WTC11 (cell line): Measurements from ENCODE around the gene CAMTA1. TPM values are rescaled to one million over a fixed set of nuclear protein-coding genes. Genes with fewer than 3 reads are reported as not detected.

Experiments
- ATAC-seq: fragments of 200-7000 bp; cut with Tn5 transposase; 2 replicates; pipeline ENCODE4 v1.10.0; 2021; ENCODE audit warnings: mild to moderate bottlenecking, moderate library complexity
- CTCF ChIA-PET: fragments of 300-600 bp; sonication (Branson Sonifier 250); formaldehyde crosslinking; loops from one replicate; lab custom pipeline; 2021; ENCODE audit warnings: antibody characterized with exemption; lab: Charles Lee
- POLR2A ChIA-PET: fragments of 350-600 bp; sonication (Branson Sonifier 250); formaldehyde crosslinking; loops from one replicate; lab custom pipeline; 2021; ENCODE audit warnings: antibody characterized with exemption; lab: Charles Lee
- DNase-seq: peaks from one replicate; pipeline ENCODE4 v3.0.0; 2021; ENCODE audit warnings: low spot score
- H3K27ac Mint-ChIP-seq: 2 replicates; pipeline ENCODE4 v1.8.0; 2021; ENCODE audit warnings: mixed read lengths
- H3K27me3 Mint-ChIP-seq: 2 replicates; pipeline ENCODE4 v1.8.0; 2021; ENCODE audit warnings: low read depth, mild to moderate bottlenecking, moderate library complexity, mixed read lengths
- H3K36me3 Mint-ChIP-seq: 2 replicates; pipeline ENCODE4 v1.8.0; 2021; ENCODE audit warnings: mixed read lengths
- H3K4me1 Mint-ChIP-seq: 2 replicates; pipeline ENCODE4 v1.8.0; 2022; ENCODE audit warnings: mixed read lengths
- H3K4me3 Mint-ChIP-seq: 2 replicates; pipeline ENCODE4 v1.8.0; 2021; ENCODE audit warnings: mild to moderate bottlenecking, moderate library complexity, mixed read lengths
- H3K9me3 Mint-ChIP-seq: 2 replicates; pipeline ENCODE4 v1.8.0; 2021; ENCODE audit warnings: mixed read lengths
- CREM ChIP-seq: sonication (generic); formaldehyde crosslinking; IDR thresholded peaks from 2 replicates; pipeline ENCODE4 v1.8.1; 2022; ENCODE audit warnings: mild to moderate bottlenecking, missing genetic modification reagents, moderate library complexity
- GTF2I ChIP-seq: fragments of 250-450 bp; sonication (Bioruptor Pico); conservative IDR thresholded peaks from 2 replicates; pipeline ENCODE4 v1.4.0; 2021; ENCODE audit warnings: mild to moderate bottlenecking
- NFATC4 ChIP-seq: fragments of 250-450 bp; sonication (Bioruptor Pico); IDR thresholded peaks from 2 replicates; pipeline ENCODE4 v1.9.0; 2021; ENCODE audit warnings: mild to moderate bottlenecking
- NFYB ChIP-seq: sonication (generic); formaldehyde crosslinking; conservative IDR thresholded peaks from 2 replicates; pipeline ENCODE4 v1.8.0; 2022; ENCODE audit warnings: low read depth, missing genetic modification reagents
- NR3C1 ChIP-seq: sonication (generic); formaldehyde crosslinking; conservative IDR thresholded peaks from 2 replicates; pipeline ENCODE4 v1.8.1; 2023; ENCODE audit warnings: low read depth, mild to moderate bottlenecking, missing genetic modification reagents
- RORB ChIP-seq: fragments of 250-450 bp; sonication (Bioruptor Pico); IDR thresholded peaks from 2 replicates; pipeline ENCODE4 v1.9.0; 2021; ENCODE audit warnings: mild to moderate bottlenecking
- SMAD4 ChIP-seq: sonication (generic); formaldehyde crosslinking; IDR thresholded peaks from 2 replicates; pipeline ENCODE4 v1.8.0; 2022; ENCODE audit warnings: mild to moderate bottlenecking, missing genetic modification reagents
- TP53 ChIP-seq: sonication (generic); formaldehyde crosslinking; IDR thresholded peaks from 2 replicates; pipeline ENCODE4 v1.8.1; 2023; ENCODE audit warnings: mild to moderate bottlenecking, missing genetic modification reagents
- ZNF121 ChIP-seq: sonication (generic); formaldehyde crosslinking; IDR thresholded peaks from 2 replicates; pipeline ENCODE4 v1.8.0; 2023; ENCODE audit warnings: missing genetic modification reagents
- ZNF138 ChIP-seq: sonication (generic); formaldehyde crosslinking; conservative IDR thresholded peaks from 2 replicates; pipeline ENCODE4 v1.8.1; 2022; ENCODE audit warnings: mild to moderate bottlenecking, moderate library complexity, missing genetic modification reagents
- ZNF396 ChIP-seq: fragments of 250-450 bp; sonication (Bioruptor Pico); IDR thresholded peaks from 2 replicates; pipeline ENCODE4 v1.8.0; 2021; ENCODE audit warnings: mild to moderate bottlenecking, moderate library complexity, borderline replicate concordance
- total RNA-seq: library from RNA; stranded (reverse); gene quantifications from 3 replicates; pipeline ENCODE4 v1.2.3, GENCODE V29; 2021
- TF ChIP-seq, protein P1 (sequence below): sonication (generic); formaldehyde crosslinking; IDR thresholded peaks from 2 replicates; pipeline ENCODE4 v1.8.0; 2023; ENCODE audit warnings: missing genetic modification reagents
- TF ChIP-seq, protein P2 (sequence below): sonication (generic); formaldehyde crosslinking; IDR thresholded peaks from 2 replicates; pipeline ENCODE4 v1.8.0; 2023; ENCODE audit warnings: mild to moderate bottlenecking, missing genetic modification reagents
- TF ChIP-seq, protein P3 (sequence below): sonication (generic); formaldehyde crosslinking; IDR thresholded peaks from 2 replicates; pipeline ENCODE4 v1.8.0; 2022; ENCODE audit warnings: mild to moderate bottlenecking, missing genetic modification reagents
- TF ChIP-seq, protein P4 (sequence below): fragments of 250-450 bp; sonication (Bioruptor Pico); IDR thresholded peaks from 2 replicates; pipeline ENCODE4 v1.9.0; 2021; ENCODE audit warnings: mild to moderate bottlenecking
- TF ChIP-seq, protein P5 (sequence below): sonication (generic); formaldehyde crosslinking; IDR thresholded peaks from 2 replicates; pipeline ENCODE4 v1.8.0; 2022; ENCODE audit warnings: mild to moderate bottlenecking, missing genetic modification reagents

CAMTA1 gene
- total RNA-seq, 1 experiment from 2014 or later, result 86.4 TPM

DNA sequence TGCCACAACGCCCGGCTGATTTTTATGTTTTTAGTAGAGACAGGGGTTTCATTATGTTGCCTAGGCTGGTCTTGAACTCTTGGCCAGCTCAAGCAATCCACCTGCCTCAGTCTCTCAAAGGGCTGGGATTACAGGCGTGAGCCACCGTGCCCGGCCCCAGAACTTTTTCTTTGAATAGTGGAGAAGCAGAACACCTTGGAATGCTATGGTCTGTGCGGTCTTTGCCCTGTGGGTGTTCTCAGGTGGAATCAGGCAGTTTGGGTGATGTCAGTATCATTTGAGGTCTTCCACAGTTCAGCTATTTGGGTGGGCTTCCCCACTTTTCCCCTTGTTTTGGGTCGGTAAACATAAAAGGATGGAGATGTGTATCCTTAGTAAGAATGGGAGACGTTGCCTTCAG, 17.6 kb downstream of the CAMTA1 start (continued):
- no peak for TF ChIP-seq RORB (CRISPR knock-in tag)
- TF ChIP-seq, all 79 proteins: peak for 0

DNA sequence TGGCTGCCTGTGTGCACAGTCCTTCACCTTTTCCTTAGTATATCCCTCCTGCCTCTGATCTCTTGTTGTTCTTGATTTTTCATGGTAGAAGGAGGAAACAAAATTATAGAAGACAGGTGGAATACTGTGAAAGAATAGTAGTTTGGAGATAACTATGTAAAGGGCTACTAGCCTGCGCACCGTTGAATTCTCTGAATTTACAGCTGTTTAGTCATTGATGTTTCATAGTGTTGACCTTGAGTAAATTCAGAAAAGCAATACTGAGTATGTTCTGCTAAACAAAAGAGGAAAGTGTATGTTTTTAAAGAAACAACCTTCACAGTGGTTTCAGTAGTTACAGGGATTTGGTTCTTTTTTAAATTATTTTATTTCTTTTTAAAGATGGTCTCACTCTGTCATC, 18.1 kb downstream of the CAMTA1 start:
- Mint-ChIP-seq H3K9me3 (no peaks in the 10 kb centered on the region), H3K27ac (peak overlapping the region; percentile 57), H3K4me3 (no peak overlapping the region)
- POLR2A ChIA-PET, result no interaction called here
- CTCF ChIA-PET, result interaction anchor here (0.6 to 1.4 kb wide), 4 partner anchors 88 to 597 kb away, joined by 3 to 4 read pairs (median 3); no protein-coding TSS in a partner anchor
- ATAC-seq, result no peak
- TF ChIP-seq TP53 (no peak), ZNF396 (CRISPR knock-in tag) (no peak), NFYB (CRISPR knock-in tag) (no peak), NFATC4 (CRISPR knock-in tag) (no peak), SMAD4 (CRISPR knock-in tag) (no peak), GTF2I (no peak), ZNF138 (no peak), NR3C1 (CRISPR knock-in tag) (no peak), ZNF121 (CRISPR knock-in tag) (no peak)
- TF ChIP-seq, protein P1, sequence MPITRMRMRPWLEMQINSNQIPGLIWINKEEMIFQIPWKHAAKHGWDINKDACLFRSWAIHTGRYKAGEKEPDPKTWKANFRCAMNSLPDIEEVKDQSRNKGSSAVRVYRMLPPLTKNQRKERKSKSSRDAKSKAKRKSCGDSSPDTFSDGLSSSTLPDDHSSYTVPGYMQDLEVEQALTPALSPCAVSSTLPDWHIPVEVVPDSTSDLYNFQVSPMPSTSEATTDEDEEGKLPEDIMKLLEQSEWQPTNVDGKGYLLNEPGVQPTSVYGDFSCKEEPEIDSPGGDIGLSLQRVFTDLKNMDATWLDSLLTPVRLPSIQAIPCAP (CRISPR knock-in tag), result no peak
- TF ChIP-seq, protein P2, sequence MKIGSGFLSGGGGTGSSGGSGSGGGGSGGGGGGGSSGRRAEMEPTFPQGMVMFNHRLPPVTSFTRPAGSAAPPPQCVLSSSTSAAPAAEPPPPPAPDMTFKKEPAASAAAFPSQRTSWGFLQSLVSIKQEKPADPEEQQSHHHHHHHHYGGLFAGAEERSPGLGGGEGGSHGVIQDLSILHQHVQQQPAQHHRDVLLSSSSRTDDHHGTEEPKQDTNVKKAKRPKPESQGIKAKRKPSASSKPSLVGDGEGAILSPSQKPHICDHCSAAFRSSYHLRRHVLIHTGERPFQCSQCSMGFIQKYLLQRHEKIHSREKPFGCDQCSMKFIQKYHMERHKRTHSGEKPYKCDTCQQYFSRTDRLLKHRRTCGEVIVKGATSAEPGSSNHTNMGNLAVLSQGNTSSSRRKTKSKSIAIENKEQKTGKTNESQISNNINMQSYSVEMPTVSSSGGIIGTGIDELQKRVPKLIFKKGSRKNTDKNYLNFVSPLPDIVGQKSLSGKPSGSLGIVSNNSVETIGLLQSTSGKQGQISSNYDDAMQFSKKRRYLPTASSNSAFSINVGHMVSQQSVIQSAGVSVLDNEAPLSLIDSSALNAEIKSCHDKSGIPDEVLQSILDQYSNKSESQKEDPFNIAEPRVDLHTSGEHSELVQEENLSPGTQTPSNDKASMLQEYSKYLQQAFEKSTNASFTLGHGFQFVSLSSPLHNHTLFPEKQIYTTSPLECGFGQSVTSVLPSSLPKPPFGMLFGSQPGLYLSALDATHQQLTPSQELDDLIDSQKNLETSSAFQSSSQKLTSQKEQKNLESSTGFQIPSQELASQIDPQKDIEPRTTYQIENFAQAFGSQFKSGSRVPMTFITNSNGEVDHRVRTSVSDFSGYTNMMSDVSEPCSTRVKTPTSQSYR (CRISPR knock-in tag), result no peak
- TF ChIP-seq, protein P3, sequence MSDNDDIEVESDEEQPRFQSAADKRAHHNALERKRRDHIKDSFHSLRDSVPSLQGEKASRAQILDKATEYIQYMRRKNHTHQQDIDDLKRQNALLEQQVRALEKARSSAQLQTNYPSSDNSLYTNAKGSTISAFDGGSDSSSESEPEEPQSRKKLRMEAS (CRISPR knock-in tag), result no peak
- TF ChIP-seq, protein P4, sequence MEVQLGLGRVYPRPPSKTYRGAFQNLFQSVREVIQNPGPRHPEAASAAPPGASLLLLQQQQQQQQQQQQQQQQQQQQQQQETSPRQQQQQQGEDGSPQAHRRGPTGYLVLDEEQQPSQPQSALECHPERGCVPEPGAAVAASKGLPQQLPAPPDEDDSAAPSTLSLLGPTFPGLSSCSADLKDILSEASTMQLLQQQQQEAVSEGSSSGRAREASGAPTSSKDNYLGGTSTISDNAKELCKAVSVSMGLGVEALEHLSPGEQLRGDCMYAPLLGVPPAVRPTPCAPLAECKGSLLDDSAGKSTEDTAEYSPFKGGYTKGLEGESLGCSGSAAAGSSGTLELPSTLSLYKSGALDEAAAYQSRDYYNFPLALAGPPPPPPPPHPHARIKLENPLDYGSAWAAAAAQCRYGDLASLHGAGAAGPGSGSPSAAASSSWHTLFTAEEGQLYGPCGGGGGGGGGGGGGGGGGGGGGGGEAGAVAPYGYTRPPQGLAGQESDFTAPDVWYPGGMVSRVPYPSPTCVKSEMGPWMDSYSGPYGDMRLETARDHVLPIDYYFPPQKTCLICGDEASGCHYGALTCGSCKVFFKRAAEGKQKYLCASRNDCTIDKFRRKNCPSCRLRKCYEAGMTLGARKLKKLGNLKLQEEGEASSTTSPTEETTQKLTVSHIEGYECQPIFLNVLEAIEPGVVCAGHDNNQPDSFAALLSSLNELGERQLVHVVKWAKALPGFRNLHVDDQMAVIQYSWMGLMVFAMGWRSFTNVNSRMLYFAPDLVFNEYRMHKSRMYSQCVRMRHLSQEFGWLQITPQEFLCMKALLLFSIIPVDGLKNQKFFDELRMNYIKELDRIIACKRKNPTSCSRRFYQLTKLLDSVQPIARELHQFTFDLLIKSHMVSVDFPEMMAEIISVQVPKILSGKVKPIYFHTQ, result no peak
- TF ChIP-seq, protein P5, sequence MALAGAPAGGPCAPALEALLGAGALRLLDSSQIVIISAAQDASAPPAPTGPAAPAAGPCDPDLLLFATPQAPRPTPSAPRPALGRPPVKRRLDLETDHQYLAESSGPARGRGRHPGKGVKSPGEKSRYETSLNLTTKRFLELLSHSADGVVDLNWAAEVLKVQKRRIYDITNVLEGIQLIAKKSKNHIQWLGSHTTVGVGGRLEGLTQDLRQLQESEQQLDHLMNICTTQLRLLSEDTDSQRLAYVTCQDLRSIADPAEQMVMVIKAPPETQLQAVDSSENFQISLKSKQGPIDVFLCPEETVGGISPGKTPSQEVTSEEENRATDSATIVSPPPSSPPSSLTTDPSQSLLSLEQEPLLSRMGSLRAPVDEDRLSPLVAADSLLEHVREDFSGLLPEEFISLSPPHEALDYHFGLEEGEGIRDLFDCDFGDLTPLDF (CRISPR knock-in tag), result no peak
- TF ChIP-seq, all 79 proteins: peak for 0
- Mint-ChIP-seq H3K36me3 (no peaks in the 10 kb centered on the region), H3K27me3 (no peaks in the 10 kb centered on the region), H3K4me1 (peaks cover 32% of the 10 kb centered on the region)
- DNase-seq, result no peak

DNA sequence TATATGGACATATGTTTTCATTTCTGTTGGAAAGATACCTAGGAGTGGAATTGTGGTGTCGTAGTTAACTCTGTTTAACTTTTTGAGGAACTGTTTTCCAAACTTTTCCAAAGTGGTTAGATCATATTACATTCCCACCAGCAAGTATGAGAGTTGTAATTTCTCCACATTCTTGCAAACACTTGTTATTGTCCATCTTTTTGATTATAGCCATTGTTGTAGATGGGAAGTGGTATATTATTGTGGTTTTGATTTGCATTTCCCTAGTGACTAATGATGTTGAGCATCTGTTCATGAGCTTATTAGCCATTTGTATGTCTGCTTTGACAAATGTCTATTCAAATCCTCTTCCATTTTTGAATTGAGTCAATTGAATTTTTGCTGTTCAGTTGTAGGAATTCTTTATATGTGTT, 19.8 kb downstream of the CAMTA1 start:
- Mint-ChIP-seq H3K4me1 (peaks cover 32% of the 10 kb centered on the region), H3K4me3 (no peak overlapping the region), H3K27me3 (no peaks in the 10 kb centered on the region), H3K36me3 (no peaks in the 10 kb centered on the region), H3K9me3 (no peaks in the 10 kb centered on the region), H3K27ac (peak overlapping the region; percentile 52; the same call in 1 of the 2 replicates)
- no peak for ATAC-seq
- DNase-seq, result no peak
- no peak for TF ChIP-seq CREM (CRISPR knock-in tag)
- ChIA-PET CTCF (no interaction called here), POLR2A (no interaction called here)
